Activated B cell treated with CpG ODN at 0.5 μM for 24 hours (primary cell): Measurements from ENCODE around the gene ANKRD36. TPM values are rescaled to one million over a fixed set of nuclear protein-coding genes. Genes with fewer than 3 reads are reported as not detected.
"Not testable (repeated sequence)": the region's sequence is repeated elsewhere in the genome, so short reads cannot be mapped to it uniquely, and the experiment has no call there.

ENCODE experiments used
- ATAC-seq: fragments of 200-7000 bp; cut with Tn5 transposase; one replicate; pipeline ENCODE4 v1.10.0; 2021; ENCODE audit warnings: low read depth, mild to moderate bottlenecking, moderate library complexity
- CTCF ChIA-PET: fragments of 350-600 bp; sonication (Branson Sonifier 250); formaldehyde crosslinking; loops from one replicate; lab custom pipeline; 2021; ENCODE audit warnings: antibody characterized with exemption; lab: Charles Lee
- POLR2A ChIA-PET: fragments of 350-600 bp; sonication (Branson Sonifier 250); formaldehyde crosslinking; loops from one replicate; lab custom pipeline; 2021; ENCODE audit warnings: antibody characterized with exemption; lab: Charles Lee
- DNase-seq: peaks from one replicate; pipeline ENCODE4 v3.0.0; 2022
- H3K27ac Mint-ChIP-seq: one replicate; pipeline ENCODE4 v1.8.0; 2020; ENCODE audit warnings: mixed read lengths
- H3K27me3 Mint-ChIP-seq: one replicate; pipeline ENCODE4 v1.8.0; 2021; ENCODE audit warnings: mixed read lengths
- H3K36me3 Mint-ChIP-seq: one replicate; pipeline ENCODE4 v1.8.0; 2021; ENCODE audit warnings: low read depth, mixed read lengths
- H3K4me1 Mint-ChIP-seq: one replicate; pipeline ENCODE4 v1.8.0; 2021; ENCODE audit warnings: mixed read lengths
- H3K4me3 Mint-ChIP-seq: one replicate; pipeline ENCODE4 v1.8.0; 2020; ENCODE audit warnings: mild to moderate bottlenecking, mixed read lengths
- H3K9me3 Mint-ChIP-seq: one replicate; pipeline ENCODE4 v1.8.0; 2020; ENCODE audit warnings: mixed read lengths
- CTCF ChIP-seq: fragments of 200-600 bp; IDR thresholded peaks from one replicate; pipeline ENCODE4 v1.8.0; 2022; ENCODE audit warnings: antibody characterized with exemption, mild to moderate bottlenecking
- intact Hi-C: fragments of 100-400 bp; cut with micrococcal nuclease; formaldehyde crosslinking; loops from one replicate; pipeline ENCODE4 v1.15.1; 2024
- total RNA-seq: library from RNA; stranded (reverse); gene quantifications from 2 replicates; pipeline ENCODE4 v1.2.3, GENCODE V29; 2022

ANKRD36 gene
- 26.7 and 34.5 TPM in 2 replicates for total RNA-seq

GRCh38 chr2:97113050-97113881 lies at the start of gene ANKRD36:
TSS of gene ANKRD36 (plus strand) at chr2:97113153. CDS start at chr2:97113740, 587 bp downstream.
- not testable (repeated sequence) for H3K36me3 Mint-ChIP-seq, H3K27me3 Mint-ChIP-seq, H3K9me3 Mint-ChIP-seq, H3K4me1 Mint-ChIP-seq
- intact Hi-C loops: loop anchor here (5.0 to 10.0 kb wide), 4 partner anchors 161 to 582 kb away; partner anchors contain the start of genes KANSL3 and SEMA4C
- POLR2A ChIA-PET: interaction anchor here (1.2 to 2.3 kb wide), 3 partner anchors 244 to 352 kb away, joined by 3 to 12 read pairs (median 4); partner anchors contain the start of genes ANKRD39 and CNNM4
- ATAC-seq (peak; percentile 93), DNase-seq (peak; percentile 86)
- Mint-ChIP-seq H3K4me3 (peak within 1 kb of the TSS; percentile 97), H3K27ac (peak within 1 kb of the TSS; percentile 90)
- CTCF ChIA-PET: interaction anchor here (1.2 to 2.2 kb wide), 7 partner anchors 97 to 297 kb away, joined by 3 to 27 read pairs (median 7); partner anchors contain the start of genes ANKRD39 and CNNM3

- H3K4me3 Mint-ChIP-seq, H3K9me3 Mint-ChIP-seq, intact Hi-C loops, ATAC-seq, H3K27ac Mint-ChIP-seq, H3K4me1 Mint-ChIP-seq, DNase-seq, CTCF ChIA-PET, H3K36me3 Mint-ChIP-seq, POLR2A ChIA-PET: not testable (repeated sequence)
- H3K27me3 Mint-ChIP-seq: peaks cover 11% of the 10 kb centered on the region
Observed at GRCh38 chr2:97066030-97066429, 46.9 kb upstream of the ANKRD36 start.

GRCh38 chr2:97067279-97068004 lies 45.5 kb upstream of the ANKRD36 start:
- no peak overlapping the region for H3K4me3 Mint-ChIP-seq
- intact Hi-C loops: no loop called here
- DNase-seq (no peak), ATAC-seq (no peak)
- no peak overlapping the region for H3K27ac Mint-ChIP-seq
- no peaks in the 10 kb centered on the region for H3K9me3 Mint-ChIP-seq
- H3K36me3 Mint-ChIP-seq: no peaks in the 10 kb centered on the region
- ChIA-PET CTCF (no interaction called here), POLR2A (no interaction called here)
- H3K4me1 Mint-ChIP-seq: peaks cover 1% of the 10 kb centered on the region
- TF ChIP-seq CTCF: no peak
- H3K27me3 Mint-ChIP-seq: peaks cover 11% of the 10 kb centered on the region

GRCh38 chr2:97068074-97068473 lies 44.9 kb upstream of the ANKRD36 start:
- DNase-seq: no peak
- peaks cover 11% of the 10 kb centered on the region for H3K27me3 Mint-ChIP-seq
- no peak for TF ChIP-seq CTCF
- peaks cover 1% of the 10 kb centered on the region for H3K4me1 Mint-ChIP-seq
- ChIA-PET CTCF (no interaction called here), POLR2A (no interaction called here)
- no peak for ATAC-seq
- H3K9me3 Mint-ChIP-seq: no peaks in the 10 kb centered on the region
- no peak overlapping the region for H3K4me3 Mint-ChIP-seq
- intact Hi-C loops: no loop called here
- H3K36me3 Mint-ChIP-seq: no peaks in the 10 kb centered on the region
- no peak overlapping the region for H3K27ac Mint-ChIP-seq

- H3K27ac Mint-ChIP-seq, intact Hi-C loops, DNase-seq, H3K9me3 Mint-ChIP-seq, ATAC-seq, H3K4me3 Mint-ChIP-seq, CTCF ChIA-PET, H3K4me1 Mint-ChIP-seq, H3K36me3 Mint-ChIP-seq, POLR2A ChIA-PET: not testable (repeated sequence)
- peaks cover 11% of the 10 kb centered on the region for H3K27me3 Mint-ChIP-seq
Observed at GRCh38 chr2:97068722-97069121, 44.2 kb upstream of the ANKRD36 start.

- POLR2A ChIA-PET, DNase-seq, ATAC-seq, H3K9me3 Mint-ChIP-seq, H3K4me3 Mint-ChIP-seq, intact Hi-C loops, CTCF ChIA-PET, H3K27ac Mint-ChIP-seq, H3K4me1 Mint-ChIP-seq, H3K36me3 Mint-ChIP-seq: not testable (repeated sequence)
- H3K27me3 Mint-ChIP-seq: peaks cover 11% of the 10 kb centered on the region
Observed at GRCh38 chr2:97070915-97071314, 42.0 kb upstream of the ANKRD36 start.

- CTCF ChIA-PET, ATAC-seq, H3K27me3 Mint-ChIP-seq: not testable (repeated sequence)
Observed at GRCh38 chr2:97077213-97077612, 35.7 kb upstream of the ANKRD36 start.

GRCh38 chr2:97080855-97081254 lies 32.1 kb upstream of the ANKRD36 start:
- H3K4me1 Mint-ChIP-seq, H3K4me3 Mint-ChIP-seq, ATAC-seq, CTCF ChIA-PET, H3K27me3 Mint-ChIP-seq, H3K9me3 Mint-ChIP-seq, intact Hi-C loops, H3K27ac Mint-ChIP-seq, DNase-seq, POLR2A ChIA-PET, H3K36me3 Mint-ChIP-seq: not testable (repeated sequence)

More at GRCh38 chr2:97077213-97077612, 35.7 kb upstream of the ANKRD36 start:
- POLR2A ChIA-PET, H3K4me3 Mint-ChIP-seq, intact Hi-C loops, H3K36me3 Mint-ChIP-seq, H3K4me1 Mint-ChIP-seq, H3K27ac Mint-ChIP-seq, DNase-seq, H3K9me3 Mint-ChIP-seq: not testable (repeated sequence)

- H3K4me3 Mint-ChIP-seq, intact Hi-C loops, H3K36me3 Mint-ChIP-seq, H3K27me3 Mint-ChIP-seq, H3K4me1 Mint-ChIP-seq, DNase-seq, H3K9me3 Mint-ChIP-seq, POLR2A ChIA-PET, CTCF ChIA-PET, H3K27ac Mint-ChIP-seq: not testable (repeated sequence)
- ATAC-seq: peak; percentile 25
Observed at GRCh38 chr2:97082206-97082605, 30.7 kb upstream of the ANKRD36 start.

- ATAC-seq, intact Hi-C loops: not testable (repeated sequence)
Observed at GRCh38 chr2:97083516-97083915, 29.4 kb upstream of the ANKRD36 start.

More at GRCh38 chr2:97083516-97083915, 29.4 kb upstream of the ANKRD36 start:
- H3K4me1 Mint-ChIP-seq, H3K27me3 Mint-ChIP-seq, POLR2A ChIA-PET, H3K4me3 Mint-ChIP-seq, H3K27ac Mint-ChIP-seq, DNase-seq, H3K36me3 Mint-ChIP-seq, H3K9me3 Mint-ChIP-seq, CTCF ChIA-PET: not testable (repeated sequence)
